K562 (cell line): ENCODE measurements around the gene CYTH4.

Source experiments
- ETS1 ChIP-seq: conservative IDR thresholded peaks from 2 replicates; pipeline ENCODE4 v1.6.1; 2011; ENCODE audit warnings: low read depth, mild to moderate bottlenecking, low read length; ENCODE audit not compliant: control insufficient read depth
- HIVEP1 ChIP-seq: fragments of 250-450 bp; sonication (Bioruptor Pico); IDR thresholded peaks from 2 replicates; pipeline ENCODE4 v1.4.0; 2020; ENCODE audit warnings: mild to moderate bottlenecking
- KAT7 ChIP-seq: sonication (generic); formaldehyde crosslinking; IDR thresholded peaks from 2 replicates; pipeline ENCODE4 v1.8.0; 2022; ENCODE audit warnings: missing genetic modification reagents, mild to moderate bottlenecking, borderline replicate concordance
- POLR2A ChIP-seq: fragments of 450-650 bp; conservative IDR thresholded peaks from 2 replicates; pipeline ENCODE4 v1.6.1; 2016

DNA sequence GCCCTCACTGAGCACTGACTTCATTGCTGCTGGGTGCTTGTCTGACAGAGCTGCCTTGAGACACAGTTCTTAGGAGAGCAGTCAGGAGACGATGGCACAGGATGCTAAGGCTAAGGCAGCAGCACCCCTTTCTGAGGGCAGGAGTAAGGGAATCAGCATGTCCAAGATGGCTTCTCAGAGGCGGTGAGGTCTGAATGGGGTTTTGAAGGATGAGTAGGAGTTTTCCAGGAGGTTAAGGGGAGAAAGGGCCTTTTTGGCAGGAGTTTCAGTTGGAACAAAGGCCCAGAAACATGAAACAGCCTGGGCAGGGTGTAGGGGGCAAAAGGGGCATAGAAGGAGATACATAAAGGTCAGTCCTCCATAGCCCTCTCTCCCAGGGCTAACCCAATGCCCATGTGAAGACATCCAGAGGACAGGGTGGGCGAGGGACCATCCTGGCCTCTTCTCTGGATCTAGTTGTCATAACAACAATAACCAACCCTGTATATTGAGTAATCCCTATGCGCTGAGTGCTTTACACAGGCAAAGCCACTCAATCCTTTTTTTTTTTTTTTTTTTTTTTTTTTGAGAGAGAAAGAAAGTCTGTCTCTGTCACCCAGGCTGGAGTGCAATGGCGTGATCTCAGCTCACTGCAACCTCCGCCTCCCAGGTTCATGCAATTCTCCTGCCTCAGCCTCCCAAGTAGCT is 19.0 kb downstream of the CYTH4 start:
- TF ChIP-seq KAT7 (CRISPR knock-in tag) = no peak
- no peak for TF ChIP-seq HIVEP1 (CRISPR knock-in tag)
- TF ChIP-seq ETS1 = no peak
- TF ChIP-seq POLR2A = no peak
